GM23338 (cell line): ENCODE results near the gene CD68.

Source experiments
- CTCF ChIP-seq, 2 experiments: fragments of 200-600 bp in 1 of 2; sonication (generic) in 1 of 2; conservative IDR thresholded peaks; 2 replicates each; pipeline versions ENCODE4 v1.5.1 to v1.6.1; 2016 to 2017; ENCODE audit warnings: antibody characterized with exemption in 2 of 2, low read depth in 2 of 2, mild to moderate bottlenecking in 2 of 2, moderate library complexity in 1 of 2
- EZH2 ChIP-seq: fragments of 200-600 bp; sonication (generic); IDR thresholded peaks from one replicate; pipeline ENCODE4 v1.8.0; 2017; ENCODE audit warnings: antibody characterized with exemption, mild to moderate bottlenecking, low read depth; ENCODE audit not compliant: unreplicated experiment
- POLR2AphosphoS5 ChIP-seq: IDR thresholded peaks from 2 replicates; pipeline ENCODE4 v1.6.1; 2016; ENCODE audit warnings: antibody characterized with exemption, low read depth
- REST ChIP-seq: IDR thresholded peaks from one replicate; pipeline ENCODE4 v1.6.1; 2018; ENCODE audit warnings: antibody characterized with exemption; ENCODE audit not compliant: unreplicated experiment
- ZNF331 ChIP-seq: fragments of 250-450 bp; sonication (Bioruptor Pico); IDR thresholded peaks from 2 replicates; pipeline ENCODE4 v1.5.0; 2020; ENCODE audit warnings: low read depth, mild to moderate bottlenecking, moderate library complexity

GRCh38 chr17:7587420-7588151, 8.1 kb downstream of the CD68 start:
- TF ChIP-seq CTCF (conservative IDR thresholded peaks at IDR 0.05; ENCODE audit: low read depth in 2 of 2) = no peak
- no peak for TF ChIP-seq REST
- TF ChIP-seq ZNF331 (CRISPR knock-in tag) = no peak
- no peak for TF ChIP-seq EZH2
- no peak for TF ChIP-seq POLR2AphosphoS5
